Endothelial cell (in vitro differentiated cells): Measurements from ENCODE around the gene INO80C. TPM values are rescaled to one million over a fixed set of nuclear protein-coding genes. Genes with fewer than 3 reads are reported as not detected.

ENCODE experiments used
- DNase-seq: peaks from one replicate; pipeline ENCODE4 v3.0.0; 2021; ENCODE audit warnings: low spot score
- H3K27ac Mint-ChIP-seq: one replicate; pipeline ENCODE4 v1.8.0; 2021; ENCODE audit warnings: mixed read lengths, inconsistent platforms; ENCODE audit not compliant: unreplicated experiment
- H3K27me3 Mint-ChIP-seq: one replicate; pipeline ENCODE4 v1.8.0; 2021; ENCODE audit warnings: mild to moderate bottlenecking, moderate library complexity, mixed read lengths, inconsistent platforms; ENCODE audit not compliant: unreplicated experiment
- H3K36me3 Mint-ChIP-seq: one replicate; pipeline ENCODE4 v1.8.0; 2021; ENCODE audit warnings: mild to moderate bottlenecking, low read depth, mixed read lengths, inconsistent platforms; ENCODE audit not compliant: unreplicated experiment
- H3K4me1 Mint-ChIP-seq: one replicate; pipeline ENCODE4 v1.8.0; 2021; ENCODE audit warnings: mild to moderate bottlenecking, mixed read lengths, inconsistent platforms; ENCODE audit not compliant: unreplicated experiment
- H3K4me3 Mint-ChIP-seq: one replicate; pipeline ENCODE4 v1.8.0; 2021; ENCODE audit warnings: mild to moderate bottlenecking, mixed read lengths, inconsistent platforms; ENCODE audit not compliant: unreplicated experiment
- H3K9me3 Mint-ChIP-seq: one replicate; pipeline ENCODE4 v1.8.0; 2021; ENCODE audit warnings: mixed read lengths, inconsistent platforms; ENCODE audit not compliant: unreplicated experiment
- total RNA-seq: library from RNA; stranded (reverse); fragmentation: NEBNext Ultra II Directional; extraction: Animal tissue kit (Norgen Biotek cat#: 25700); gene quantifications from one replicate; pipeline ENCODE4 v1.2.1, GENCODE V29; 2021; ENCODE audit not compliant: unreplicated experiment
- TF ChIP-seq, protein P1 (sequence below): fragments of 200-600 bp; sonication (generic); IDR thresholded peaks from one replicate; pipeline ENCODE4 v1.5.0; 2021; ENCODE audit warnings: antibody characterized with exemption; ENCODE audit not compliant: unreplicated experiment

The INO80C gene
- total RNA-seq, 1 donor from 2014 or later, result 29.7 TPM

DNA sequence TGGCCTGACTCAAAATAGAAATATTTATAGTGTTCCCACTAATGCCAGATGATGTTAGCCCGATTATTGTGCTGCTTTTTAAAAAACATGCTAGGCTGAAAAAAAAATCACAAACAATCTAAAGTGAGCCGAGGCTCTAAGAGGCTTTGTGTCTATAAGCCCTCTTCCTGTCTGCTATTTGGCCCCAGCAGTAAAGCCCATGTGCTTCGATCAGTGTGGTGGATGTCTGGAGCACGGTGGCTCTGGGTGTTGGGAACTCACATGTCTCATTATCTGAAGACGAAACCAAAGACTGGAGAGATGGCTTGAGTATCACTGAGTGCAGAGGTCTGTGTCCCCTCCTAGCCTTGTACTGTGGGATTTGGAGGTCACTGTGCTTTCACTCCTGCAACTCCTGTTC, 55.1 kb downstream of the INO80C start:
- H3K27ac Mint-ChIP-seq, result no peak overlapping the region
- no peaks in the 10 kb centered on the region for H3K9me3 Mint-ChIP-seq

DNA sequence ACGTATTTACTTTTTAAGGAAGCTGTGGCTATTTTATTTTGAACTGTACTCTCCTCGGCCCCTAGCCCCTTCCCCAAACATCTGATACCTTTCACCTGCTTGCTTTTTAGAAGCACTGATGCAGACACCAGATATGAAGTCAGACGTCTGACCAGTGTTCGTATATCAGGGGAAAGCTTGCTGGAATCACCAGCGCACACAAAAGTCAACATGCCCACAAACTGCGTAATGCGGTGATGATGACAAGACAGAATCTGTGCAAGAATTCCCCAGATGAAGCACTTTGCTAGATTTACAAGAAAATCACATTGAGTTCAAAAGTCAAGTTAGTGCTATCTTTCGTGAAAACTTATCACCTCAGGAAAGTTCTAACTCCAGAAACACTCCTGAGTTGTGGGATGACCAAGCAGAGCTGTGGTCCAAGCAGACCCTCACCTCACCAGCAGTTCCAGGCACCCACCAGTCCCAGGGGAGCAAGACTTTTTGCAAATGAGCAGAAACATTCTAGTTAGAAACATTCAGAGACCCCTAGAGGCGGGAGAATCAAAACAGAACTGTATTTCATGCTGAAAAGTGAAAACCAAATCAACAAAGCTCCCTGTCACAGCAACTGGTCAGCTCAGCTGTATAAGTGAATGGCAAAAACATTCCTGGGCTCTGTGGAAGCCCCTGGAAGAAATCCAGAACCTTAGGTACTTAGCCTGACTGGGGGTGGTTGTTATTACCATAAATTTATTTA, 55.7 kb downstream of the INO80C start:
- peaks cover 27% of the 10 kb centered on the region for H3K4me1 Mint-ChIP-seq
- DNase-seq, result no peak
- H3K9me3 Mint-ChIP-seq, result no peaks in the 10 kb centered on the region
- TF ChIP-seq, protein P1, sequence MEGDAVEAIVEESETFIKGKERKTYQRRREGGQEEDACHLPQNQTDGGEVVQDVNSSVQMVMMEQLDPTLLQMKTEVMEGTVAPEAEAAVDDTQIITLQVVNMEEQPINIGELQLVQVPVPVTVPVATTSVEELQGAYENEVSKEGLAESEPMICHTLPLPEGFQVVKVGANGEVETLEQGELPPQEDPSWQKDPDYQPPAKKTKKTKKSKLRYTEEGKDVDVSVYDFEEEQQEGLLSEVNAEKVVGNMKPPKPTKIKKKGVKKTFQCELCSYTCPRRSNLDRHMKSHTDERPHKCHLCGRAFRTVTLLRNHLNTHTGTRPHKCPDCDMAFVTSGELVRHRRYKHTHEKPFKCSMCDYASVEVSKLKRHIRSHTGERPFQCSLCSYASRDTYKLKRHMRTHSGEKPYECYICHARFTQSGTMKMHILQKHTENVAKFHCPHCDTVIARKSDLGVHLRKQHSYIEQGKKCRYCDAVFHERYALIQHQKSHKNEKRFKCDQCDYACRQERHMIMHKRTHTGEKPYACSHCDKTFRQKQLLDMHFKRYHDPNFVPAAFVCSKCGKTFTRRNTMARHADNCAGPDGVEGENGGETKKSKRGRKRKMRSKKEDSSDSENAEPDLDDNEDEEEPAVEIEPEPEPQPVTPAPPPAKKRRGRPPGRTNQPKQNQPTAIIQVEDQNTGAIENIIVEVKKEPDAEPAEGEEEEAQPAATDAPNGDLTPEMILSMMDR, result no peak
- peak overlapping the region; percentile 42 for H3K27ac Mint-ChIP-seq
- peaks cover 12% of the 10 kb centered on the region for H3K27me3 Mint-ChIP-seq
- H3K36me3 Mint-ChIP-seq, result peaks cover 20% of the 10 kb centered on the region
- no peak overlapping the region for H3K4me3 Mint-ChIP-seq

More for the DNA sequence above, 55.1 kb downstream of the INO80C start:
- H3K4me3 Mint-ChIP-seq, result no peak overlapping the region
- peaks cover 12% of the 10 kb centered on the region for H3K27me3 Mint-ChIP-seq
- TF ChIP-seq, protein P1, result no peak
- no peak for DNase-seq
- H3K4me1 Mint-ChIP-seq, result peaks cover 27% of the 10 kb centered on the region
- H3K36me3 Mint-ChIP-seq, result peaks cover 20% of the 10 kb centered on the region

GRCh38 chr18:35438480-35439234, 59.1 kb downstream of the INO80C start:
- H3K27me3 Mint-ChIP-seq, result peaks cover 11% of the 10 kb centered on the region
- H3K4me1 Mint-ChIP-seq, result peaks cover 17% of the 10 kb centered on the region
- no peaks in the 10 kb centered on the region for H3K9me3 Mint-ChIP-seq
- no peak for DNase-seq
- H3K4me3 Mint-ChIP-seq, result no peak overlapping the region
- H3K27ac Mint-ChIP-seq, result no peak overlapping the region
- TF ChIP-seq, protein P1, result no peak
- H3K36me3 Mint-ChIP-seq, result peaks cover 8% of the 10 kb centered on the region

DNA sequence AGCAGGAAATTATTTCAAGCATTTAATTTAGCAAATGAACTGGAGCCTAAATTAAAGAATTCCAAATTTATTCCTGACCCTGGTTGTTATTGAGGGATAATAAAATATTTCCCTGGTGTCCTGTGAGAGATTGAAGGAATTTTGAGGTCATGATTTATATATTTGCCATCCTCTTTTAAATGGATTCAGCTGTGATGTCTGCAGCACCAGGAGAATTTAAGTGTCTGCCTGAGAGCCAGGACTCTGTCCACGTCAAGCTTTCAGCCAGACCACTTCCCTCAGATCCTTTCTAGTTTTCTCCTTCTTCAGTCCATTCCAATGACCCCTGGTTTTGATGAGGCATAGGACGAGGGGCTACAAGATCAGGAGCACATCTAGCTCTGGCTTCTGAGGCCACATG, 59.9 kb downstream of the INO80C start:
- Mint-ChIP-seq H3K27me3 (peaks cover 8% of the 10 kb centered on the region), H3K27ac (no peak overlapping the region), H3K9me3 (no peaks in the 10 kb centered on the region), H3K36me3 (peaks cover 4% of the 10 kb centered on the region), H3K4me3 (no peak overlapping the region), H3K4me1 (peaks cover 9% of the 10 kb centered on the region)
- DNase-seq, result no peak
- TF ChIP-seq, protein P1, result no peak
